GM18505 (cell line): ENCODE measurements around the gene POLR2J3.
"Not testable (repeated sequence)": the region's sequence is repeated elsewhere in the genome, so short reads cannot be mapped to it uniquely, and the experiment has no call there.

ENCODE experiments used
- ATAC-seq: cut with Tn5 transposase; IDR thresholded peaks from one replicate; pipeline ENCODE4 v1.9.1; 2021; ENCODE audit not compliant: unreplicated experiment
- POLR2A ChIP-seq: IDR thresholded peaks from 4 replicates; pipeline ENCODE4 v1.6.1; 2011; ENCODE audit warnings: borderline replicate concordance; ENCODE audit not compliant: insufficient read depth, insufficient read length; ENCODE audit errors: extremely low read depth

The POLR2J3 gene

DNA sequence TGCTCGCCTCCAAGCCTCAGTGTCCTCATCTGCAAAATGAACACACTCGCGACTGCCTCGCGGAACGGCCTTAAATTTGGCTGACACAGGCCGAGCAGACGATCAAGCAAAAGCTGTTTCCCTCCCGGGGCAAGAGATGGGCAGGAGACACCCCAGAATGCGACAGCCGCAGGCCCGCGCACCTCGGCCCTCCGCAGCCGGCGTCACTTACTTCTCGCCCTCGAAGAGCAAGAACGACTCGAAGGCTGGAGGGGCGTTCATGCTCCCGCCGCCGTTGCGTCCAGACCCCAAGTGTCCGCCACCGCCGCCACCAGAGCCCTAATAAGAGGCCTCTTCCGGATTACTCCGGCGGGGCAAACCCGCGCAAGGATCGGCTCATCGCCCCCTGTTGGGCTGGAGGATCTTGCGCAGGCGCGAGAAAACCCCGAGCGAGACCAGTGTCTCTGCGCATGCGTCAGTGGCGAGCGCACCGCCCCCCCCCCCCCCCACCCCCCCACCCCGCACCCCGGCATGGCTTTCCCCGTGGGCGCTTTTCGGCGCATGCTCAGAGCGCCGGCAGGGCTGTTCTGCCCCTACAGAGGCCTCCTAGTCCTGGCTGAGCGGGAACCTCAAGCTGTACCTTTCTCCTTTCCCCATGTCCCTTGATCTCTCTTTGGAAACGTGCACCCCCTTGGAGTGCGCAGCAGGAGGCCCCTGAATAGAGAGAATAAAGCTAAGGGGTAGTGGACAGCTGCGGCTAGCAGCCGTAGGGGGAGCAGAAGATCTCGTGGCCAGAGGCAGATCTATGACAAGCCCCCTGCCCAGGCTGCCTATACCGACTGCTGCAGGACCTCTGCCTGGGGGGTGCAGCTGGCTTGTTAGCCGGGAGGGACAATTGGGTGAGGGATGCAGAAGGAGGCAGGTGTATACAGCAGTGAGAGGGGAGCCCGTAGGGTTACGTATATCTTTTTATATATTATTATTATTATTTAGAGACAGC is at the start of gene POLR2J3:
Gene POLR2J3 (minus strand): TSS at position 323 of the 979 bp plus-strand sequence. CDS start 62 bp downstream, at position 261.
- peak; percentile 51 for TF ChIP-seq POLR2A
- peak; percentile 92 for ATAC-seq

DNA sequence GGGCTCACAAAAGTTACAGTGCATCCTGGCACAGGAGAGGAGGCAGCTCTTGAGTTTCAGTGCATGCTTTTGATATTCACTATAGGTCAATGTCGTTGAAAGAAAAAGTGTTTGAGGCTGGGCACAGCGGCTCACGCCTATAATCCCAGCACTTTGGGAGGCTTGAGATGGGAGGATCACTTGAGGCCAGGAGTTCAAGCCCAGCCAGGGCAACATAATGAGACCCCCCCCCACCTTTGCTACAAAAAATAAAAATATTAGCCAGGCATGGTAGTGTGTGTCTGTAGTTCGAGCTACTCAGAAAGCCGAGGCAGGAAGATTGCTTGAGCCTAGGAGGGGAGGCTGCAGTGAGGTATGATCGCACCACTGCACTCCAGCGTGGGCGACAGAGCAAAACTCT is 45.7 kb upstream of the POLR2J3 start:
- ATAC-seq, result not testable (repeated sequence)

DNA sequence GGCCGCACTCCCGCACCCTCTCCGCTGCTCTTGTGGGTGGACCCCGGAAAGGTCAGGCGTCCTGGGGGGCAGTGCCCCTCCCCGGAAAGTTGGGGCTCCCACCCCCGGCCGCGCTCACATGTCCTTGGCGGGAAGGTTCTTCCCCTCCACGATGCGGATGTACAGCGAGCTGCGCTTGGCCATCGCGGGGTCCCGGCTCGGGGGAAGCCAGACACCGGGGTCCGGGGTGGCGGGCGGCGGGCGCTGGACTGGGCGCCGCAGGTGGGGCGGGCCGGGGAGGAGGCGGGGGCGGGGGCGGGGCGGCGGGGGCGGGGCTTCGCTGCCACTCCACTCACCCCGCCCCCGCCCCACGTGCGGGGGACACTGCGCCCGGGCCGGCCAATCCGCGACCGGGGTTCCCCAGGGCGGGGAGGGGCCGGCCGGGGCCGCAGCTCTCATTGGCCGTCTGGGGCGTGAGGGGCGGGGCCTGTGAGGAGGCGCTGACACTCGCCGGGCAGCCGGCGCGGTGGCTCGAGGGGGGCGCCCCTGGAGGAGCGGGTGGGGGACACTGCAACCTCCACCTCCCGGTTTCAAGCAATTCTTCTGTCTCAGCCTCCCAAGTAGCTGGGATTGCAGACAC is 44.2 kb upstream of the POLR2J3 start, which contains the start of gene RASA4:
Gene RASA4 (minus strand): TSS at position 250 of the 619 bp plus-strand sequence. CDS start 67 bp downstream, at position 183.
- ATAC-seq, result peak; percentile 79

DNA sequence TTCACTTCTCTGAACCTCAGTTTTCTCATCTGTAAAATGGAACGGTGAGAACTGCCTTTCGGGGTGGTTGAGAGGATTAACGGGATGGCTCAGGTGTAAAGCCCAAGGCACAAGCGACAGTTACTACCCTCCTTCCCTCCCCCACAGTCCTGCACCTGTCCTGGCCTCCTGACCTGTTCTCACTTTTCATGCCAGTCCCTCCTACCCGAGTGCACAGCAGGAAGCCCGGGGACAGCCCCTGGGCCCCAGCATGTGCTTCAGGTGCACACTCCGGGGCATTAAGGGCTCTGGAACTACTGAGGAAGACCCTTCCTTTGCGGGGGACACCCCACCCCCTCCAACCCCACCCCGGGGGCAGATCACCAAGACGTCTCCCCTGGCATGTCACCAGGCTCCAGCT is 43.5 kb upstream of the POLR2J3 start:
- ATAC-seq, result not testable (repeated sequence)

DNA sequence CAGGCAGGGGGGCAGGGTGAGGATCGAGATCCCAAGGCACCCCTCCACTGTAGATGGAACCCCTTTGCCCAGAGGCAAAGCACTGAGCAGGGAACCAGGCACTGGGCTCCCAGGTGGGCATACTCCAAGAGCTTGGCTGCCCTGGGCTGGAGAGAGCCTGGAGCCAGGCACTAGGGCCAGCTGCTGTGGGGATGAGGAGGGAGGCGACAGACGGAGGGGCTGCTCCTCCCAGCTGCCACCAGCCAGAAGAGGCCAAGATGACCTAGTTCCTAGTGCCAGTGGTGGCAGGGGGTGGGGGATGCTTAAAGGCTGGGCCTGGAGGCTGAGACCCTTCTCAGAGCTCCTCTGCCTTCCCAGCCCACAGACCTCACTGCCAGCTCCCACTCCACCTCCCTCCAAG is 42.5 kb upstream of the POLR2J3 start:
- not testable (repeated sequence) for ATAC-seq

DNA sequence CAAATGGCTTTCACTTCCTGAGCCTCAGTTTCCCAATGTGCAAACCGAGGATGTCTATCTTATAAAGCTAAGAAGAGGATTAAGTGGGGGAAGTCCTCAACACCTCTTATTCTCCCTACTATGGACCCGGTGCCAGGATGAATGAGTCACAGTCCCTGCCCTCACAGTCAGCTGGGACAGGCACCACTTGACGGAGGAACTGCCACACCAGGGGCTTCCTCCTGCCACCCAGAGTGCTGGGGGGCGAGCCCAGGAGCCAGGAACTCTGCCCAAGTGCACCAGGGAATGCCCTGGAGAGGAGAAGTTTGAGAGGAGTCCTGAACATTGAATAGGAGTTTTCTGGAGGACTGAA is 41.9 kb upstream of the POLR2J3 start:
- peak; percentile 8 for ATAC-seq

DNA sequence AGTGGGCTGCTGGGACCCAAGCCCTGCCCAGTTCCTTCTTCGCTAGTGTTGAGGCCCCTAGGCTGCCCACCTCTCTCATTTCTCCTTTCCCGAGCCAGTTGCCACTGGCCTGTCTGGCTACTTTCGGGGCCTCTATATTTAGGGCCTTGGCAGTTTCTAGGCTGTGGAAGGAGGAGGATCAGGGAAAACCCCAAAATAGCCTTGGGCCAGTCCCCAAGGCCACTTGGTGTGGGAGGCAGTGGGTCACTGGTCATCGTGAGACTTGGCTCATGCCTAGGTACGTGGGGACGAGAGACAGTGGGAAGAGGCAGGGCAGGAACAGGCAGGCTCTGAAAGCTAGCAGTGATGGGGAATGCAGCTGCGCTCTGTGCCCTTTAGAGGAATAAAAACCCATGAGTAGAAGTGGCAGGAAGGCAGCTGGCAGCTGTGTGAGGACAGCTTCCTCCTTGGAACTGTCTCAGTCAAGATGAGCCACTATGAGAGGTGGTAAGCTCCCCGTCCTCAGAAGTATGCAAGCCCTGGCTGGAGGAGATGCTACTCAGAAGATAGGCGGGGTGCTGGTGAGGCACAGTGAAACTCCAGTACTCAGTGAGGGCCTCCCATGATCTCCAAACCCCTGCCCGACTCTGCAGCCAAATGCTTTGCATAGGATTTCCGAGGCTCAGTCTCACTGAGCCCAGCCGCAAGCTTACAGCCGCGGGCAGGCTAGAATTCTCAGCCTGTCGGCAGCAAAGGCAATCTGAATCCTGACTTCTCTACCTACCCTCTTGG is 41.4 kb upstream of the POLR2J3 start:
- peak; percentile 41 for ATAC-seq

DNA sequence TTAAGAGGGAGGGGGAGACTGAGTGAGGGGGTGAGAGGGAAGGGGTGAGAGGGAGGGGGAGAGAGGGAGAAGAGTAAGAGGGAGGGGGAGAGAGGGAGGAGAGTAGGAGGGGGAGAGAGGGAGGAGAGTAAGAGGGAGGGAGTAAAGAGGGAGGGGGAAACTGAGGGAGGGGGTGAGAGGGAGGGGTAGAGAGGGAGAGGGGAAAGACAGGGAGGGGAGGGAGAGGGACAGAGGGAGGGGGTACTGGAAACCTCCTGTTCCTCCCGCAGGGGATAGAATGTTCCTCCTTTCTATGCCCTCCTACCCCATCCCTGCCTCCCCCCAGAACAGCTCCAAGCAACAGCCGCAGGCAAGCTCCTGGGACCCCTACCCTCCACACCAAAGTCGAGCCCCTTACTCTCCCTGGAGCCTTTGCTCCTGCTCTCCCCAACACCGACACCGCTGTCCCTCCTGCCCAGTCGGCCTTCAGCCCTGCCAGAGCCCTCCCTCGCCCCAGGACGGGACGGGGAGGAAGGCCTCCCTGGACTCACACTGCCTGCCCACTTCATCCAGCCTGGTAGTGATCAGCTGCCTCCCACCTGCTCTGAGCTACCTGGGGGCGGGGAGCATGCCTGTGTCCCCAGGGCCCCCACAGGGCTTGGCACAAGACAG is 39.4 kb upstream of the POLR2J3 start:
- ATAC-seq, result not testable (repeated sequence)

DNA sequence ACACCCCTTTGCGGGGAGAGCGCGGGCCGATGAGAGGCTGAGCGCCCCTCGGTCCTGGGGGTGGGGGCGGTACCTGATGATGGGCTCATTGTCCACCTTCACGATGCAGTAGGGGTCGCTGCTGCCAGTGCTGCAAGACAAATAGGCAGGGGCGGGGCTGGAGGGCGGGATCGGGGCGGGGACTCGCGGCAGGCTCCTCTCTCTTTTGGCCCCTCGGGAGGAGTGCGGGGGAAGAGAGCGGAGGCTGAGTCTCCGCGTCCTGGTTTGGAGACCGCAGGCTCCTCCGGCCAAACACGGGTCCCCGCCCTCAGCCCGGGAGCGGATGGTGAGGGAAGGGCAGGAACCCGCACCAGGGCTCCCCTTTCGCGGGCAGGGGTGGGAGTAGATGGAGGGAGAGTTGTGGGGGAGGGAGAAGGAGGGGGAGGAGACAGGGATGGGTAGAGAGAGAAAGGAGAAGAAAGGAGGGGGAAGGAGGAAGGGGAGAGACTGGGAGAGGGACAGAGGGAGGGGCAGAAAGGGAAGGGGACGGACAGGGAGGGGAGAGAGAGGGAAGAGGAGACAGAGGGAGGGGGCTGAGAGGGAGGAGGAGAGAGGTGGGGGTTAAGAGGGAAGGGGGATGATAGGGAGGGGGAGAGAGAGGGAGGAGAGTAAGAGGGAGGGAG is 38.8 kb upstream of the POLR2J3 start:
- ATAC-seq, result peak; percentile 35

DNA sequence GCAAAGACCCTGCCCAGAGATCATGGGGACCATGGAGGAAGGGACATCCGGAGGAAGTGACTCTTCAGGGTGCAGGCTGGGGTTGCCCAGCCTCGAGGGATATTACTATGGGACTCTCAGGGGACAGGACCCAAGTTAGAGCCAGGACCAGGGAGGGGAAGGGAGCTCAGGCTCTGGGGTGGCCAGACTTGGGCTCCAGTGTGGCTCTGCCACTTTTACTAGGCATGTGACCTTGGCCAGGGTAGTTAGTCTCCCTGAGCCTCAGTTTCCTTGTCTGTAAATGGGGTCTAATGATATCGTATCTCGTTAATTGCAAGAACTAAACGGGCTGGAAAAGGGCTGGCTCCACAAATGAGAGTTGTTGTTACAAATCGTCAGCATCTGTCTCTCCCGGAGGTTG is 38.1 kb upstream of the POLR2J3 start:
- not testable (repeated sequence) for ATAC-seq

DNA sequence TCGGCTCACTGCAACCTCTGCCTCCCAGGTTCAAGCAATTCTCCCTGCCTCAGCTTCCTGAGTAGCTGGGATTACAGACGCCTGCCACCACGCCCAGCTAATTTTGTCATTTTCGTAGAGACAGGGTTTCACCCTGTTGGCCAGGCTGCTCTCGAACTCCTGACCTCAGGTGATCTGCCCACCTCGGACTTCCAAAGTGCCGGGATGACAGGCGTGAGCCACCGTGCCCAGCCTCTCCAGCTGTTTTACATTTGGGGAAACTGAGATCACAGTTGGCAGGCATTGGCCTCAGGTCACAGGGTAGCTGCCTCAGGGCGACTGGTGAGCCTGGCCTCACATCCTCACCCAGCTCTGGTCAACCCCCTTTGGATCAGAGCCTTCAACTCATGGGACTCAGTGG is 37.4 kb upstream of the POLR2J3 start:
- ATAC-seq, result not testable (repeated sequence)

DNA sequence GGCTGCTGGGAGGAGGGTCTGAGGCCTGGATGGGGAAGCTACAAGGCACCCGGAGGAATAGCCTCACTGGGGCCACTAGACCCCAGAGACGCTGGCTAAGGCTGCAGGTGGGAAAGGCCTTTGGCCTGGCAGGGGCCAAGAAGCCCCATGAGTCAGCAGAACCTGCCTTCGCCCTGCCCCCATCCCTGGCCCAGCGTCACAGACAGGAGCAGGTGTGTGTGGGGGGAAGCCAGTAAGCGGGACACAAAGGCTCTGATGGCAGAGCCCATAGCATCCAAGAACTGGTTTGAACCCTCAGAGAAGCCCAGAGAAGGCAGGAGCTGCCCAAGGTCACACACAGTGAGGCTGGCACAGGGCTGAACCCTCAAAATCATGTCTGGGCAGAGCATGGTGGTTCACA is 34.5 kb upstream of the POLR2J3 start:
- not testable (repeated sequence) for ATAC-seq

DNA sequence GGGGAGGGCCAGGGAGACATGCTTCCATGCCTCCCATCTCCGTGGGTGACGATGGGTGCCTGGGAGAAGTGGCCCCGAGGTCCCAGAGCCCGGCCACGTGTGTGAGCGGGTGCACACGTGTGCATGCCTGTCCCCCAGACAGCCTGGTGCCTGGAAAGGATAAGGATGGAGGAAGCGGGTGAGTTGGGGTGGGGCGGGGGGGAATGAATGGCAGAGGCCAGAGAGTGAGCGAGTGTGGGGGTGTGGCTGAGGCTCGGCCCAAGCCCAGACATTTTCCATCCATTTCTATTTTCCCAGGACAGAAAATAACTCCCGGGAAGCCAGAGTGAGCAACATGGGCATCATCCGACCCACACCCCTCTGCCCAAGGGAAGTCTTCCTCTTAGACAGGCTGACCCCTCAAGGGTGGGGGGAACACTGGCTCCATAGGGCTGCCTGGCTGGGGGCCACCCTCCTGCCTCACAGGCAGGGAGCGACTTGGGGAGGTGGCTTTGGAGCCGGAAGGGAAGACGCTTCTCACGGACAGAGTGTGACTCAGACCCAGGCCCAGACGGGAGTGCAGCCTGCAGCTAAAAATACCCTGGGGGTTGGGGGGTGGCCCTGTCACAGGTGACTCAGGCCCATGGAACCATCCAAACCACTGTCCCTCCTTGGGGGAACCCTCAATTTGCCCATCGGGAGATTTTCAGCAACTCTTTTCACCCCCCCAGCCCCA is 32.2 kb upstream of the POLR2J3 start:
- not testable (repeated sequence) for ATAC-seq

DNA sequence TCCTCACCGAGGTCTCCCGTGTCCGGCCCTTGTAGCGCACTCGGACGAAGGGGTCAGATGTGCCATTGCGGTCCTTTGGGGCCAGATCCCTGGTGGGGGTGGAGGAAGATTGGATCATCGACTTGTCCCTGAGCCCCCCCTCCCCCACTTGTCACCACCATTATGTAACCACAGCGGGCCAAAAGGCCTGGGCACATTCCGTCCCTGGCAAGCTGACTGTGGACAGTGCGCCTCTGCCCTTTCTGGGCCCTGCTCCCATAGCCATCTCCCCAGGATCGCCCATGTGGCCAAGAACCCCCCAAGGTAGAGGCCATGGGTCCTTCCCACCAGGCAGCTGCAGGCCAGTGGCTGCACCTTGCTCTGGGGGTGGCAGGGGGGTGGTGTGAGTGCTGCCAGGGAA is 29.9 kb upstream of the POLR2J3 start:
- not testable (repeated sequence) for ATAC-seq

DNA sequence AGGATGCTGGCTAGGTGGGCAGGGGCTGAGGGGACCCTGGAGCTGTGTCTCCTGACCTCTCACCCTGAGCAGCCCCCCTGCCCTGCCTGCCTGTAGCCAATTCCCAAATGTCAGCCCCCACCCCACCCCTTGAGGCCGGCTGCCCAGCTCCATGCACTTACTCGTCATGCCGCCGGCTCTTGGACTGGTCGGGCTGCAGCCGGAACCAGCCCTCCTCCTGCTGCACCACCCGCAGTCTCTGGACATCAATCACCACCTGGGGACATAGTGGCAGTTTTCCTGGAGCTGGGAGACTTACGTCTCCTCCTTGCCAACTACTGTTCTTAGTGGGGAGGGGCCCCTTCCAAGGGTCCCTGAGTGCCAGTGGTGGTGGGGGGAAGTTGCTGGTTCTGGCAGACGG is 27.3 kb upstream of the POLR2J3 start:
- not testable (repeated sequence) for ATAC-seq

DNA sequence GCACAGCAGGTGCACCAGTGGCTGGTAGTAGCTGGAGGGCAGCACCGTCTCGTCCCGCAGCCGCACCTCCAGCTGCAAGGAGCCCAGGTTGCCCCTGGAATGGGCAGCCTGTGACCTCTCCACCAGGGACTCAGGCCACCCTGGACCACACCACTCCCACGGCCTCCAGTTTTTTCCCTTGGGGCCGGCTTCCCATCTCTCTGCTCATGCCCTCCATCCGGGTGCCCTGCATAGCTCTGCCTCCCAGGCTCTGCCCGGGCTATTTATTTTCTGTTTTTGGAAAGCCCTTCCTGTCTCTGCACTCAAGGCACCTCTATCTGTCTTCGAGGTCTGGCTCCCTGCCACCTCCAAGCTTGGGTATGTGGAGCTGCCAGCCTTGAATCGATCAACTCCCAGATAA is 23.7 kb upstream of the POLR2J3 start:
- ATAC-seq, result not testable (repeated sequence)

DNA sequence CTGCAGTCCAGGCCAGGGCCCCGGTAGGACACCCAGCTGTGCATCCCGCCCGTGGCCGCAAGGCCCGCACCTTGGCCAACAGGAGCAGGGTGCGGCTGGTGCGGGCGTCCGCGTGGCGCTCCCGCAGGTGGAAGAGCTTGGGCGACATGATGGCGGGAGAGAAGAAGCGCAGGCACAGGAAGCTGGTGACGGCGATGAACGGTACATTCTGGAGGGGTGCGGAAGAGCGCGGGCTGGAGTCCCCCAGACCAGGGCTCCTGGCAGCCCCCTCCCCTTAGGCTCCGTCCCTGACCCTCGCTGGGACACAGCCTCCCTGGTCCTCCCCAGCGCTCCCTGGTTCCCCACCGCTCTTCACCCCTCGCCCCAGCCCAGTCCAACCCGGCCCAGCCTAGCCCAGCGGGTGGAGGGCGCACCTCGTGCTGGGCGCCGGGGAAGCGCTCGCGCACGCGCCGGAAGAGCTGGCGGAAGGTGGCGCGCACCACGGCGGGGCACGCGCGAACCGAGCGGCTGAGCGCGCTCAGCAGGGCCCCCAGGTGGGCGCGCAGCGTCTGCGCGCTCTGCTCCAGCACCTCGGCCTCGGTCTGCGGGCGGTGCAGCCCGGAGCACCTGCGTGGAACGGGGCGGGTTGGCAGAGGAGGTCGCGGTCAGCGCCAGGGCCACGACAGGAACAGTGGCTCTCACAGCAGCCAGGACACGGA is 21.4 kb upstream of the POLR2J3 start:
- ATAC-seq, result peak; percentile 64

DNA sequence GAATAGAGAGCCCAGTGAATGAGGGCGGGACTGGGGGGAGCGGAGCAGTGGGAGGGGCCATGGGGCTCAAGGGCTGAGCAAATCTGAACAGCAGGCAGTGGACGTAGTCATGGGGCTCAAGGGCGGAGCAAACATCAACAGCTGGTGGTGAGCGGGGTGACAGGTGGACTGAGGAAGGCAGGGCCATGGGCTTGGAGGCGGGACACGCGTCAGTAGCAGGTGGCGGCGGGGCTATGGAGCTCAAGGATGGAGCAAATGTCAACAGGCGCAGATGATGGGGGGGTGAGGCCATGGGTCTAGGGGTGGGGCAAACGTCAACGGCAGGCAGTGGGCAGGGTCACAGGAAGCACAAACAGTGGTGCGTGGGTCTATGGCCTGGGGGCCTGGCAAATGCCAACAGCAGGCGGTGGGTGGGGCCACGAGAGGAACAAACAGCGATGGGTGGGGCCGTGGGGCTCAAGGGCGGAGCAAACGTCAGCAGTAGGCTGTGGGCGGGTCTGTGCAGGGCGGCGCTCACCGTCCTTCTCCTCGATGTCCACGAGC is 20.2 kb upstream of the POLR2J3 start:
- peak; percentile 36 for ATAC-seq
